IMR-90 (cell line): ENCODE measurements around the gene TGM6. TPM values are rescaled to one million over a fixed set of nuclear protein-coding genes. Genes with fewer than 3 reads are reported as not detected.

Experiments
- ATAC-seq: fragments of 200-7000 bp; cut with Tn5 transposase; 2 replicates; pipeline ENCODE4 v1.9.1; 2020; ENCODE audit warnings: low read depth, mild to moderate bottlenecking, moderate library complexity
- BruUV-seq: library from RNA; stranded (reverse); fragments of 400-500 nt; replicated peaks from 2 replicates; lab custom pipeline; 2021; lab: Mats Ljungman, UMichigan
- CTCF ChIA-PET: fragments of 300-600 bp; formaldehyde crosslinking; extraction: SDS; loops from one replicate; lab custom pipeline; 2021; ENCODE audit warnings: antibody characterized with exemption; lab: Yijun Ruan, JAX
- POLR2A ChIA-PET: fragments of 300-600 bp; sonication (Branson Sonifier 250); formaldehyde crosslinking; loops from one replicate; lab custom pipeline; 2022; ENCODE audit warnings: antibody characterized with exemption; ENCODE audit not compliant: unreplicated experiment; lab: Charles Lee
- DNase-seq: peaks from one replicate; pipeline ENCODE4 v3.0.0; 2013
- H2AFZ ChIP-seq: replicated peaks from 2 replicates; pipeline ENCODE3; 2013; ENCODE audit warnings: low read length, mild to moderate bottlenecking; ENCODE audit not compliant: poor library complexity
- H2AK5ac ChIP-seq: 2 replicates; pipeline ENCODE4 v1.6.1; 2013; ENCODE audit warnings: low read depth, low read length, inconsistent platforms
- H2AK9ac ChIP-seq: replicated peaks from 2 replicates; pipeline ENCODE3; 2013; ENCODE audit warnings: mild to moderate bottlenecking, low read depth, low read length, moderate library complexity; ENCODE audit not compliant: poor library complexity
- H2BK120ac ChIP-seq: 2 replicates; pipeline ENCODE4 v1.6.1; 2013; ENCODE audit warnings: low read depth, low read length, inconsistent platforms
- H2BK15ac ChIP-seq: 3 replicates; pipeline ENCODE4 v1.6.1; 2013; ENCODE audit warnings: low read depth, low read length, inconsistent platforms
- H2BK20ac ChIP-seq: 2 replicates; pipeline ENCODE4 v1.6.1; 2013; ENCODE audit warnings: low read depth, mild to moderate bottlenecking, inconsistent platforms, low read length, moderate library complexity
- H2BK5ac ChIP-seq: 2 replicates; pipeline ENCODE4 v1.6.1; 2013; ENCODE audit warnings: mild to moderate bottlenecking, low read depth, low read length, inconsistent platforms; ENCODE audit not compliant: poor library complexity, severe bottlenecking
- H3K14ac ChIP-seq: replicated peaks from 2 replicates; pipeline ENCODE4 v1.6.1; 2013; ENCODE audit warnings: low read depth, low read length, inconsistent platforms
- H3K18ac ChIP-seq: 2 replicates; pipeline ENCODE4 v1.6.1; 2013; ENCODE audit warnings: low read depth, low read length, control low read depth
- H3K23ac ChIP-seq: 2 replicates; pipeline ENCODE4 v1.6.1; 2013; ENCODE audit warnings: low read depth, low read length, inconsistent platforms
- H3K27ac ChIP-seq: 2 replicates; pipeline ENCODE4 v1.5.1; 2013; ENCODE audit warnings: mild to moderate bottlenecking, control low read depth, low read length; ENCODE audit not compliant: insufficient read depth
- H3K27me3 ChIP-seq: 2 replicates; pipeline ENCODE4 v1.6.1; 2013; ENCODE audit warnings: low read length; ENCODE audit not compliant: control insufficient read depth, insufficient read depth
- H3K36me3 ChIP-seq: 2 replicates; pipeline ENCODE4 v1.6.1; 2013; ENCODE audit warnings: low read length, mixed read lengths; ENCODE audit not compliant: control insufficient read depth, insufficient read depth
- H3K4ac ChIP-seq: 2 replicates; pipeline ENCODE4 v1.6.1; 2013; ENCODE audit warnings: low read depth, low read length, inconsistent platforms
- H3K4me1 ChIP-seq: 2 replicates; pipeline ENCODE4 v1.6.1; 2013; ENCODE audit warnings: low read length, mixed read lengths; ENCODE audit not compliant: control insufficient read depth, insufficient read depth
- H3K4me2 ChIP-seq: 2 replicates; pipeline ENCODE4 v1.6.1; 2013; ENCODE audit warnings: low read depth, mild to moderate bottlenecking, control low read depth, low read length, moderate library complexity
- H3K4me3 ChIP-seq: 2 replicates; pipeline ENCODE4 v1.5.1; 2013; ENCODE audit warnings: low read depth, mild to moderate bottlenecking, control low read depth, low read length, moderate library complexity; ENCODE audit not compliant: insufficient read depth
- H3K56ac ChIP-seq: 2 replicates; pipeline ENCODE4 v1.6.1; 2013; ENCODE audit warnings: low read length, inconsistent platforms; ENCODE audit not compliant: insufficient read depth; ENCODE audit errors: extremely low read depth
- H3K79me1 ChIP-seq, 2 experiments: 2 replicates each; pipeline ENCODE4 v1.6.1; 2013; ENCODE audit warnings: low read length in 2 of 2, inconsistent platforms in 1 of 2, low read depth in 1 of 2
- H3K9ac ChIP-seq: 2 replicates; pipeline ENCODE4 v1.6.1; 2013; ENCODE audit warnings: low read depth, low read length, control low read depth
- H3K9me1 ChIP-seq: 2 replicates; pipeline ENCODE4 v1.6.1; 2013; ENCODE audit warnings: low read length, inconsistent platforms; ENCODE audit not compliant: insufficient read depth
- H3K9me3 ChIP-seq: 2 replicates; pipeline ENCODE4 v1.6.1; 2013; ENCODE audit warnings: low read length; ENCODE audit not compliant: control insufficient read depth, insufficient read depth
- H4K20me1 ChIP-seq: 2 replicates; pipeline ENCODE4 v1.6.1; 2013; ENCODE audit warnings: low read length, inconsistent platforms; ENCODE audit not compliant: insufficient read depth
- H4K5ac ChIP-seq: 2 replicates; pipeline ENCODE4 v1.6.1; 2013; ENCODE audit warnings: mild to moderate bottlenecking, low read depth, low read length, control low read depth
- H4K8ac ChIP-seq, 2 experiments: 2 replicates each; pipeline ENCODE4 v1.6.1; 2013; ENCODE audit warnings: low read depth in 2 of 2, low read length in 2 of 2, control low read depth in 1 of 2, inconsistent platforms in 1 of 2
- H4K91ac ChIP-seq: 2 replicates; pipeline ENCODE4 v1.6.1; 2013; ENCODE audit warnings: low read depth, low read length, inconsistent platforms; ENCODE audit not compliant: insufficient read depth
- BHLHE40 ChIP-seq: fragments of 150-350 bp; IDR thresholded peaks from 2 replicates; pipeline ENCODE4 v1.6.1; 2016; ENCODE audit warnings: mild to moderate bottlenecking, low read depth, low read length
- CEBPB ChIP-seq: IDR thresholded peaks from 2 replicates; pipeline ENCODE4 v1.6.1; 2012; ENCODE audit warnings: low read depth, low read length, improper control_type of control experiment
- CHD1 ChIP-seq: IDR thresholded peaks from 2 replicates; pipeline ENCODE4 v1.6.1; 2012; ENCODE audit warnings: low read depth, low read length, improper control_type of control experiment
- FOS ChIP-seq: fragments of 150-350 bp; IDR thresholded peaks from 2 replicates; pipeline ENCODE4 v1.6.1; 2016; ENCODE audit warnings: low read depth, low read length
- MAFK ChIP-seq: IDR thresholded peaks from 2 replicates; pipeline ENCODE4 v1.6.1; 2012; ENCODE audit warnings: low read depth, low read length, improper control_type of control experiment
- MAZ ChIP-seq: IDR thresholded peaks from 2 replicates; pipeline ENCODE4 v1.6.1; 2012; ENCODE audit warnings: low read depth, mild to moderate bottlenecking, low read length, improper control_type of control experiment, moderate library complexity, borderline replicate concordance
- MXI1 ChIP-seq: IDR thresholded peaks from 2 replicates; pipeline ENCODE4 v1.6.1; 2012; ENCODE audit warnings: low read depth, mild to moderate bottlenecking, low read length, moderate library complexity, borderline replicate concordance
- NFE2L2 ChIP-seq: fragments of 150-350 bp; IDR thresholded peaks from 2 replicates; pipeline ENCODE4 v1.6.1; 2016; ENCODE audit warnings: low read depth, mild to moderate bottlenecking, low read length
- POLR2A ChIP-seq: IDR thresholded peaks from 2 replicates; pipeline ENCODE4 v1.6.1; 2012; ENCODE audit warnings: mild to moderate bottlenecking, low read depth, low read length
- RAD21 ChIP-seq: IDR thresholded peaks from 2 replicates; pipeline ENCODE4 v1.6.1; 2012; ENCODE audit warnings: low read length, improper control_type of control experiment
- RCOR1 ChIP-seq: IDR thresholded peaks from 2 replicates; pipeline ENCODE4 v1.6.1; 2012; ENCODE audit warnings: mild to moderate bottlenecking, low read length, improper control_type of control experiment; ENCODE audit not compliant: insufficient replicate concordance
- RFX5 ChIP-seq: IDR thresholded peaks from 2 replicates; pipeline ENCODE4 v1.8.0; 2012; ENCODE audit warnings: low read depth, mild to moderate bottlenecking, low read length, moderate library complexity
- SMC3 ChIP-seq: fragments of 150-350 bp; IDR thresholded peaks from 2 replicates; pipeline ENCODE4 v1.6.1; 2016; ENCODE audit warnings: low read depth, mild to moderate bottlenecking, antibody characterized with exemption, low read length, moderate library complexity
- USF2 ChIP-seq: fragments of 150-350 bp; IDR thresholded peaks from 2 replicates; pipeline ENCODE4 v1.6.1; 2017; ENCODE audit warnings: mild to moderate bottlenecking, antibody characterized with exemption, low read length, low read depth
- WGBS, 2 experiments: methylation state at CpG; one replicate each; pipeline versions ENCODE4 v1.1.5 to v1.1.7; 2013; ENCODE audit warnings: missing lambda C conversion rate in 2 of 2; ENCODE audit not compliant: insufficient read length in 1 of 2; ENCODE audit errors: extremely low coverage in 2 of 2; 5-methylcytosine and 5-hydroxymethylcytosine counted together
- dilution Hi-C: fragments of 300-500 bp; cut with HindIII; formaldehyde crosslinking; loops from one replicate; pipeline ENCODE4 v1.14.3; 2018; ENCODE audit warnings: low sequenced_read_pairs; ENCODE audit not compliant: unreplicated experiment
- in situ Hi-C: fragments of 300-500 bp; cut with MboI; formaldehyde crosslinking; loops from 3 replicates; pipeline ENCODE4 v1.14.3; 2019; ENCODE audit warnings: low sequenced_read_pairs, inconsistent platforms, mixed read lengths
- intact Hi-C: fragments of 100-400 bp; cut with micrococcal nuclease; formaldehyde crosslinking; loops from 2 replicates; pipeline ENCODE4 v1.10.0; 2022
- polyA plus RNA-seq, 3 experiments: library from polyadenylated mRNA; depleted of rRNA; stranded (reverse); fragments of >200 nt; gene quantifications; 2 replicates each; pipeline ENCODE4 v1.2.3, GENCODE V29; 2012; ENCODE audit warnings: low replicate concordance in 1 of 3
- total RNA-seq: library from RNA; depleted of rRNA; stranded (reverse); fragments of >200 nt; gene quantifications from 2 replicates; pipeline ENCODE4 v1.2.3, GENCODE V29; 2012
- TF ChIP-seq, protein P1 (sequence below): fragments of 150-350 bp; IDR thresholded peaks from 2 replicates; pipeline ENCODE4 v1.6.1; 2016; ENCODE audit warnings: low read depth, mild to moderate bottlenecking, low read length, moderate library complexity, borderline replicate concordance

The TGM6 gene
- total and polyA plus RNA-seq, 2 of the 4 experiments (the other 2 are of a cell fraction), result not detected

- Histone ChIP-seq H2BK5ac (no peak overlapping the region), H3K9ac (no peak overlapping the region), H3K23ac (no peak overlapping the region), H3K9me1 (no peaks in the 10 kb centered on the region), H3K36me3 (no peaks in the 10 kb centered on the region), H2BK15ac (no peak overlapping the region), H2BK120ac (no peak overlapping the region), H3K4me2 (no peak overlapping the region), H3K18ac (no peak overlapping the region), H3K79me1 (no peaks in the 10 kb centered on the region), H3K9me3 (no peaks in the 10 kb centered on the region), H3K14ac (no peak overlapping the region), H3K27ac (no peak overlapping the region), H3K27me3 (peaks cover 8% of the 10 kb centered on the region), H2AK9ac (no peak overlapping the region), H2AFZ (no peak overlapping the region), H2BK20ac (no peak overlapping the region), H3K4me3 (no peak overlapping the region), H3K4ac (no peak overlapping the region), H4K20me1 (no peaks in the 10 kb centered on the region), H4K5ac (no peak overlapping the region), H3K56ac (no peak overlapping the region), H2AK5ac (no peak overlapping the region), H4K91ac (no peak overlapping the region), H4K8ac (no peak overlapping the region), H3K4me1 (no peaks in the 10 kb centered on the region)
- ChIA-PET POLR2A (no interaction called here), CTCF (no interaction called here)
- in situ Hi-C loops (no loop called here), intact Hi-C loops (no loop called here), dilution Hi-C loops (no loop called here)
- TF ChIP-seq MAFK (no peak), FOS (no peak), RFX5 (no peak), POLR2A (no peak), NFE2L2 (no peak), MAZ (no peak), RCOR1 (no peak), BHLHE40 (no peak), CHD1 (no peak), RAD21 (no peak), SMC3 (no peak), CEBPB (no peak), MXI1 (no peak), USF2 (no peak)
- TF ChIP-seq, protein P1, sequence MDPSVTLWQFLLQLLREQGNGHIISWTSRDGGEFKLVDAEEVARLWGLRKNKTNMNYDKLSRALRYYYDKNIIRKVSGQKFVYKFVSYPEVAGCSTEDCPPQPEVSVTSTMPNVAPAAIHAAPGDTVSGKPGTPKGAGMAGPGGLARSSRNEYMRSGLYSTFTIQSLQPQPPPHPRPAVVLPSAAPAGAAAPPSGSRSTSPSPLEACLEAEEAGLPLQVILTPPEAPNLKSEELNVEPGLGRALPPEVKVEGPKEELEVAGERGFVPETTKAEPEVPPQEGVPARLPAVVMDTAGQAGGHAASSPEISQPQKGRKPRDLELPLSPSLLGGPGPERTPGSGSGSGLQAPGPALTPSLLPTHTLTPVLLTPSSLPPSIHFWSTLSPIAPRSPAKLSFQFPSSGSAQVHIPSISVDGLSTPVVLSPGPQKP, result no peak
- DNase-seq, result no peak
- WGBS, 2 experiments, result no CpG with 5 or more reads among the region's 5 CpGs
- no peak for ATAC-seq
- no TSS peak for BruUV-seq
Measured at GRCh38 chr20:2338411-2339066, 42.2 kb upstream of the TGM6 start.
